HAP-1 (cell line): ENCODE measurements around the gene MYLK.

Experiments
- DNase-seq, 2 experiments: peaks; one replicate each; pipeline ENCODE4 v3.0.0-alpha.2; 2016 to 2020; ENCODE audit warnings: low spot score in 2 of 2
- H3K27me3 ChIP-seq: fragments of 250-450 bp; sonication (Bioruptor Pico); 2 replicates; pipeline ENCODE4 v1.5.1; 2020; ENCODE audit warnings: low read depth, mild to moderate bottlenecking, moderate library complexity
- H3K36me3 ChIP-seq: fragments of 250-450 bp; sonication (Bioruptor Pico); replicated peaks from 2 replicates; pipeline ENCODE4 v1.5.1; 2020; ENCODE audit warnings: mild to moderate bottlenecking
- H3K4me1 ChIP-seq: fragments of 250-450 bp; sonication (Bioruptor Pico); 2 replicates; pipeline ENCODE4 v1.5.1; 2020; ENCODE audit warnings: mild to moderate bottlenecking
- H3K4me3 ChIP-seq: fragments of 250-450 bp; sonication (Bioruptor Pico); 2 replicates; pipeline ENCODE4 v1.5.1; 2020; ENCODE audit warnings: mild to moderate bottlenecking, moderate library complexity
- H3K9me3 ChIP-seq: fragments of 250-450 bp; sonication (Bioruptor Pico); 2 replicates; pipeline ENCODE4 v1.5.1; 2020; ENCODE audit warnings: mild to moderate bottlenecking, moderate library complexity
- in situ Hi-C: fragments of 300-500 bp; cut with MboI; formaldehyde crosslinking; loops from 3 replicates; pipeline ENCODE4 v1.14.3; 2020; ENCODE audit warnings: low sequenced_read_pairs, inconsistent platforms, mixed read lengths

Gene MYLK

DNA sequence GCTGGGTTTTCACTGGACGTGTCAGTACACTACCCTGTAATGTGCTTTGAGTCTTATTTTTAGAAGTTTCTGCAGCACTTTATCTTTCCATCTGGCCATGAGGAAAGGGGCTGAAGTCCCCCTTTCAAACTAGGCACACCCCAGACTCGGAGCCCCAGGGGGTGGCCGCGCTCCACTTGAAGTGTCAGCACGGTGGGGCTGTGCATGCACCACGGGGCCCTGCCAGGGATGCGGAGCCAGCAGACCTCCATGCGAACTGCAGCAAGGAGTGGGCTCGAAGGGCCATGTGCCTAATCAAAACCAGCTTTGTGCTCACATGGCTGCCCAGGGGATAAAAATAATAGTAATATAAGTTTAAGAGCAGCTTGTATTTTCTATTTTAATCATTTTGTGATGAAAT, 198.4 kb downstream of the MYLK start:
- in situ Hi-C loops = no loop called here
- H3K9me3 ChIP-seq = no peaks in the 10 kb centered on the region
- DNase-seq = no peak
- H3K27me3 ChIP-seq = no peaks in the 10 kb centered on the region
- H3K4me1 ChIP-seq = no peaks in the 10 kb centered on the region
- H3K4me3 ChIP-seq = no peak overlapping the region
- no peaks in the 10 kb centered on the region for H3K36me3 ChIP-seq

- no peak overlapping the region for H3K4me3 ChIP-seq
- no peaks in the 10 kb centered on the region for H3K36me3 ChIP-seq
- no peak for DNase-seq
- no peaks in the 10 kb centered on the region for H3K4me1 ChIP-seq
- in situ Hi-C loops = no loop called here
- H3K9me3 ChIP-seq = no peaks in the 10 kb centered on the region
- no peaks in the 10 kb centered on the region for H3K27me3 ChIP-seq
Observed at GRCh38 chr3:123684636-123685035, 199.5 kb downstream of the MYLK start.

DNA sequence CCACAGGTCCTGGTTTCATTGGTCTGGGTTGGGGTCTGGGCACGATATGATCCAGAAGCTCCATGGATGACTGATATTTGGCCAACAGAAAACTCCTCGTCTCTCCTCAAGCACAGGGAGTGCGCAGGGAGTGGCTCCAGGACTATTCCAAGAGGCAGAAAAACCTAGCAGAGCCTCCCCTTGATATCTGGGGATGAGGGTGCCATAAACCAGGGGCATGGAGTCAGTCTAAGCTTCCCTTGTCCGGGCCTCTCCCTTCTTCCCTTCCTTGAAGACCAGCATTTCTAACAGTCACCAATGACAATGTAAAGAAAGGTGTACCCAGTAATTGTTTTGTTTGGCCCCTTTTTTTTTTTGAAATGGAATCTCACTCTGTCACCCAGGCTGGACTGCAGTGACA, 199.9 kb downstream of the MYLK start:
- H3K4me1 ChIP-seq = no peaks in the 10 kb centered on the region
- no peak overlapping the region for H3K4me3 ChIP-seq
- no peaks in the 10 kb centered on the region for H3K9me3 ChIP-seq
- H3K27me3 ChIP-seq = no peaks in the 10 kb centered on the region
- H3K36me3 ChIP-seq = no peaks in the 10 kb centered on the region
- in situ Hi-C loops = no loop called here
- DNase-seq = no peak

DNA sequence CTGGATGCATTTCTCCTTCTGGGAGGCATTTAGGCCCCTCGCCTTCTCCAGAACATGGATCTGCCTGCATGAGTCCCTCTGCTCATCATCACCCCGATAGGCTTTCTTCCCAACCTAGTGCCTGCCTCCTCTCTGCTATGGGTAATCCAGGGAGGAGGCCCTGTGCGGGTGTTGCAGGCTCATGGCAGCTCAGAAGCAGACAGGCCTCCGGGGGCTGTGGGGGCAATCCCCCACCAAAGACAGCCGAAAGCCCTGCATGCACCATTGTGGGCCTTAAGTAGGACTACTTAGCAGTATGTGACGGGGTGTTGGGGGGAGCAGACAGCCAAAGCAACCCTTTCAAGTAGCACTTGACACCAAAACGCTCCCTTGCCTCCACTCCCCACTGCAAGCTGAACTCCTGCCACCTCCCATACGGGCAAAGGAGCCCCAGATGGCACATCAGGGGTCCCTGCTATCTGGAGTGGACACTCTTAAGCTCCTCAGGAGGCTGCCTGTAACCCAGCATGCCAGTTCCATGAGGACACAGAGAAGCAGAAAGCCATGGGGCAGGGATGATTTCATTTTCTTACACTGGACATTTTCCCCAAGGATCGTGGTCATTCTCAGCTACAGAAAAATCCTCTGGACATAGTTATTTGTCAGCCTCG, 200.5 kb downstream of the MYLK start:
- in situ Hi-C loops = no loop called here
- no peaks in the 10 kb centered on the region for H3K27me3 ChIP-seq
- H3K36me3 ChIP-seq = no peaks in the 10 kb centered on the region
- H3K4me1 ChIP-seq = no peaks in the 10 kb centered on the region
- H3K9me3 ChIP-seq = no peaks in the 10 kb centered on the region
- no peak for DNase-seq
- no peak overlapping the region for H3K4me3 ChIP-seq

DNA sequence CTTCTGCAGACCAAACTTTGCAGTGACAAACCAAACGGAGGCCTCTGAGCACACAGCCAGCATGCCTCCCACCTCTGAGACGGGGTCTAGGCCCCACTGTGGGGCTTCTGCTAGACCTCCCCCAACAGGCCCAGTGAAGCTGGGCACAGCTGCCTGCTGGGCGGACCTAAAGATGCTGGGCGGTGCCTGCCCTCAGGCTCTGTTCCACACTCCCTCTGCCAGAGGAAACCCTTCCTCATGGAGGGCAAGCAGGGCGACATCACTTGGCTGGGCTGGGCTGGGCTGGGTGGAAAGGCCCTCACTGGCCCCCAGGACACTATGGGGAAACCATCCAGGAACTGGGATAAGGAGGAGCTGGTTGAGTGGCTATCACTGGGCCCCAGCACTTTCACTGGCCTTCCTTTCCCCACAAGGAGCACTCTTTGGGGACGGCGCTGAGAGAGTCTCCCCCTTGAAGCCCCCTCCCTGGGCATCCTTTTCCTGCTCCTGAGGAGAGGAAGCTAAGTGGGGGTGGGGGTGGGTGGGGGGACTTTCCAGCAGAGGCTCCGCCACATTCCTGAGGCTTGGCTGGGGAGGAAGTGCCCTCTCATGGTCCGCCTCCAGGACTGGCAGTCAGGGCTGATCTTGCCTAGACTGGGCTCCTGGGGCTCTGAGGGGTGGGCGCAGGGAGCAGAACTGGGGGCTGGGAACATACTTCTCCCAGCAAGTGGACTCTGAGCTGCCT, 201.2 kb downstream of the MYLK start:
- in situ Hi-C loops = no loop called here
- no peaks in the 10 kb centered on the region for H3K36me3 ChIP-seq
- H3K4me1 ChIP-seq = no peaks in the 10 kb centered on the region

DNA sequence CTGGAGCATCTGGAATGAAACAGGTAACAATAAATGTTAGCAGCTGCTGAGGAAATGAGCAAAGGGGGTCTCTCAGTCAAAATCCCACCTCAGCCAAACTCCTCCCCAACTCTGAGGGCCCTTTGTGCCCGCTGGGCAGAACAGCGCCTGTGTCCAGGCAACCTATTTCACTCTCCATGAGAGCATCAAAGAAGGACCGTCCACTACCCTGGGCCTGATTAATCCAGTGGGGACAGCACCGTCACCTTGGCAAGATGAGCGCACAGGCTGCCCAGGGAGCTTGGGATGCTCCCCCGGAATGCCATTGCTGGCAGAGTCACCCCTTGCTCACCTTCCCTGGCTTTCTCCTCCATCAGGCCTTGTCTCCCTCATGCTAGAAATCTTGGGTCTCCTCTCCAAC, 201.8 kb downstream of the MYLK start:
- H3K9me3 ChIP-seq = no peaks in the 10 kb centered on the region
- no peak for DNase-seq
- H3K27me3 ChIP-seq = no peaks in the 10 kb centered on the region
- H3K36me3 ChIP-seq = no peaks in the 10 kb centered on the region
- no peaks in the 10 kb centered on the region for H3K4me1 ChIP-seq
- H3K4me3 ChIP-seq = no peak overlapping the region
- in situ Hi-C loops = no loop called here

More for the DNA sequence above, 201.2 kb downstream of the MYLK start:
- DNase-seq = no peak
- Histone ChIP-seq H3K4me3 (no peak overlapping the region), H3K9me3 (no peaks in the 10 kb centered on the region), H3K27me3 (no peaks in the 10 kb centered on the region)

GRCh38 chr3:123679712-123680386, 204.3 kb downstream of the MYLK start:
- no peaks in the 10 kb centered on the region for H3K36me3 ChIP-seq
- H3K4me1 ChIP-seq = no peaks in the 10 kb centered on the region
- no peak for DNase-seq
- no peaks in the 10 kb centered on the region for H3K9me3 ChIP-seq
- in situ Hi-C loops = no loop called here
- H3K4me3 ChIP-seq = no peak overlapping the region
- H3K27me3 ChIP-seq = no peaks in the 10 kb centered on the region

- DNase-seq = no peak
- no peaks in the 10 kb centered on the region for H3K9me3 ChIP-seq
- H3K4me1 ChIP-seq = no peaks in the 10 kb centered on the region
- H3K27me3 ChIP-seq = no peaks in the 10 kb centered on the region
- in situ Hi-C loops = no loop called here
- H3K36me3 ChIP-seq = no peaks in the 10 kb centered on the region
- no peak overlapping the region for H3K4me3 ChIP-seq
Observed at GRCh38 chr3:123678108-123678511, 206.0 kb downstream of the MYLK start.

GRCh38 chr3:123672429-123673146, 211.5 kb downstream of the MYLK start:
- in situ Hi-C loops = no loop called here

GRCh38 chr3:123670743-123671142, 213.4 kb downstream of the MYLK start:
- Histone ChIP-seq H3K4me3 (no peak overlapping the region), H3K9me3 (no peaks in the 10 kb centered on the region), H3K36me3 (no peaks in the 10 kb centered on the region), H3K27me3 (no peaks in the 10 kb centered on the region), H3K4me1 (no peaks in the 10 kb centered on the region)
- DNase-seq = no peak
- in situ Hi-C loops = no loop called here

More at GRCh38 chr3:123672429-123673146, 211.5 kb downstream of the MYLK start:
- H3K4me1 ChIP-seq = no peaks in the 10 kb centered on the region
- no peaks in the 10 kb centered on the region for H3K27me3 ChIP-seq
- DNase-seq = no peak
- H3K4me3 ChIP-seq = no peak overlapping the region
- no peaks in the 10 kb centered on the region for H3K9me3 ChIP-seq
- no peaks in the 10 kb centered on the region for H3K36me3 ChIP-seq

GRCh38 chr3:123668906-123669305, 215.2 kb downstream of the MYLK start:
- no peaks in the 10 kb centered on the region for H3K27me3 ChIP-seq
- H3K4me1 ChIP-seq = no peaks in the 10 kb centered on the region
- DNase-seq = no peak
- H3K36me3 ChIP-seq = no peaks in the 10 kb centered on the region
- no peak overlapping the region for H3K4me3 ChIP-seq
- in situ Hi-C loops = no loop called here
- H3K9me3 ChIP-seq = no peaks in the 10 kb centered on the region

DNA sequence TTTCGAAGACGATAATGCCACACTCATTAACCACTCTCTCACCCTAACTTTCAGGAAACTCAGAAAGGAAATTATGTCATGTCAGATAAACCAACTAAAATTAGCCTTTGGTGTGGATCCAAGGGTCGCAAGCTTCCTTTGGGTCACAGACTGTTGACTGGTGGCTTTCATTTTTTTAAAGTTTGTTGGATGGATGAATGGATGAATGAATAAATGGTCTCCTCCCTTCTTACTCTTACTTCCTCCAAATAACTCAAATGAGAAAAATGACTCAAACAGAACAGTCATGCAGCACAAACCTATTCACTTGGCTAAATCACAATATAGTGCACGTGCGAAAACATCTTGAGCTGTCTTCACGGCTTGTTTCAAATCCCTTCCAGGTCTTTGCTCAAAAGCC, 216.3 kb downstream of the MYLK start:
- Histone ChIP-seq H3K36me3 (no peaks in the 10 kb centered on the region), H3K9me3 (no peaks in the 10 kb centered on the region), H3K27me3 (no peaks in the 10 kb centered on the region), H3K4me3 (no peak overlapping the region), H3K4me1 (no peaks in the 10 kb centered on the region)
- DNase-seq = no peak
- in situ Hi-C loops = no loop called here

DNA sequence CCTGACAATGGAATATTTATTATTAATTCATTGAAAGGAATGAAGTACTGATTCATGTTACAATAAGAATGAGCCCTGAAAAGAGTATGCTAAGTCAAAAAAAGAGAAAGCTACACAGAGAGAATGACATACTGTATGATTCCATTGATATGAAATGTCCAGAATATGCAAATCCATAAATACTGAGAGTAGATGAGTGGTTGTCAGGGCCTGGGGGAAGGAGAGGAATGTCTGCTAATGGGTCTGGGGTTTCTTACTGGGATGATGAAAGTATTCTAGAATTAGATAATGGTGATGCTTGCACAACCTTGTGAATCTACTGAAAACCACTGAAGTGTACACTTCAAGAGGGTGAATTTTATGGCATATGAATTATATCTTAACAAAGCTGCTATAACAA, 219.4 kb downstream of the MYLK start:
- in situ Hi-C loops = no loop called here
- H3K36me3 ChIP-seq = no peaks in the 10 kb centered on the region
- H3K9me3 ChIP-seq = no peaks in the 10 kb centered on the region
- no peak for DNase-seq
- H3K27me3 ChIP-seq = no peaks in the 10 kb centered on the region
- H3K4me1 ChIP-seq = no peaks in the 10 kb centered on the region
- no peak overlapping the region for H3K4me3 ChIP-seq

DNA sequence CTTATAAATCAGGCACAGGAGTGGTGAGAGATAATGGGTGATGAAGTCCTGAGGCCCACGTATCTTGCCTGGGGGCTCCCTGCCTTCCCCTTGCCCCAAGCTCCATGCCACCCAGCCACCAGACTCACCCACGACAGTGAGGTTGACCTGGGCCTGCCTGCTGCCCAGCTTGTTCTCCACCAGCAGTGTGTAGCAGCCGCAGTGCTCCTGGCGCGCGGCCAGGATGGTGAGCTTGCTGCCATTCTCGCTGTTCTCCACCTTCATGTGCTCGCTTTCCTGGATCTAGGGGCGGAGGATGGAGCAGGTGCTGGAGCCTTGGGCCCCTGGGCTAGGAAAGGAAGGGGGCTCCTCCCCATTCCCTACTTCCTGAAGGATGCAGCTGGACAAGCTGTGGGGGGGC, 220.2 kb downstream of the MYLK start:
- no peak overlapping the region for H3K4me3 ChIP-seq
- no peaks in the 10 kb centered on the region for H3K36me3 ChIP-seq
- H3K27me3 ChIP-seq = no peaks in the 10 kb centered on the region
- in situ Hi-C loops = no loop called here
- no peak for DNase-seq
- H3K9me3 ChIP-seq = no peaks in the 10 kb centered on the region
- H3K4me1 ChIP-seq = no peaks in the 10 kb centered on the region
